ENCODE results near the gene CRIM1.

CRIM1 gene

GRCh38 chr2:36383726-36384125, 28.1 kb downstream of the CRIM1 start:
- no peaks in the 10 kb centered on the region for H3K9me3 ChIP-seq (ENCODE audit: low read length)
- no peaks in the 10 kb centered on the region for H3K27me3 ChIP-seq (ENCODE audit: insufficient read depth, low read length)
- no peak overlapping the region for H2AFZ ChIP-seq (ENCODE audit: low read depth, low read length)
- no peak overlapping the region for H3K4me3 ChIP-seq (ENCODE audit: low read length)
- H3K36me3 ChIP-seq (ENCODE audit: insufficient read depth, low read length), result no peaks in the 10 kb centered on the region
- peaks cover 4% of the 10 kb centered on the region for H3K4me1 ChIP-seq (ENCODE audit: insufficient read depth, low read length)

- Histone ChIP-seq H3K36me3 (ENCODE audit: insufficient read depth, low read length) (no peaks in the 10 kb centered on the region), H3K4me1 (ENCODE audit: insufficient read depth, low read length) (peaks cover 6% of the 10 kb centered on the region), H3K9me3 (ENCODE audit: low read length) (no peaks in the 10 kb centered on the region), H3K27me3 (ENCODE audit: insufficient read depth, low read length) (no peaks in the 10 kb centered on the region), H2AFZ (ENCODE audit: low read depth, low read length) (no peak overlapping the region), H3K4me3 (ENCODE audit: low read length) (no peak overlapping the region)
Observed at GRCh38 chr2:36384454-36384853, 28.9 kb downstream of the CRIM1 start.

GRCh38 chr2:36385603-36386002, 30.0 kb downstream of the CRIM1 start:
- Histone ChIP-seq H3K4me1 (ENCODE audit: insufficient read depth, low read length) (peaks cover 6% of the 10 kb centered on the region), H3K4me3 (ENCODE audit: low read length) (no peak overlapping the region), H3K27me3 (ENCODE audit: insufficient read depth, low read length) (no peaks in the 10 kb centered on the region), H3K36me3 (ENCODE audit: insufficient read depth, low read length) (no peaks in the 10 kb centered on the region), H2AFZ (ENCODE audit: low read depth, low read length) (no peak overlapping the region), H3K9me3 (ENCODE audit: low read length) (no peaks in the 10 kb centered on the region)

- H3K27me3 ChIP-seq (ENCODE audit: insufficient read depth, low read length), result no peaks in the 10 kb centered on the region
- H3K4me3 ChIP-seq (ENCODE audit: low read length), result no peak overlapping the region
- H2AFZ ChIP-seq (ENCODE audit: low read depth, low read length), result no peak overlapping the region
- no peaks in the 10 kb centered on the region for H3K9me3 ChIP-seq (ENCODE audit: low read length)
- peaks cover 2% of the 10 kb centered on the region for H3K4me1 ChIP-seq (ENCODE audit: insufficient read depth, low read length)
- no peaks in the 10 kb centered on the region for H3K36me3 ChIP-seq (ENCODE audit: insufficient read depth, low read length)
Observed at GRCh38 chr2:36387258-36387916, 31.8 kb downstream of the CRIM1 start.

GRCh38 chr2:36388472-36388871, 32.9 kb downstream of the CRIM1 start:
- H3K9me3 ChIP-seq (ENCODE audit: low read length), result no peaks in the 10 kb centered on the region
- no peaks in the 10 kb centered on the region for H3K36me3 ChIP-seq (ENCODE audit: insufficient read depth, low read length)
- no peak overlapping the region for H2AFZ ChIP-seq (ENCODE audit: low read depth, low read length)
- H3K27me3 ChIP-seq (ENCODE audit: insufficient read depth, low read length), result no peaks in the 10 kb centered on the region
- H3K4me3 ChIP-seq (ENCODE audit: low read length), result no peak overlapping the region
- H3K4me1 ChIP-seq (ENCODE audit: insufficient read depth, low read length), result peaks cover 2% of the 10 kb centered on the region

- H3K27me3 ChIP-seq (ENCODE audit: insufficient read depth, low read length), result no peaks in the 10 kb centered on the region
Observed at GRCh38 chr2:36389091-36389564, 33.5 kb downstream of the CRIM1 start.

GRCh38 chr2:36389577-36389976, 34.0 kb downstream of the CRIM1 start:
- Histone ChIP-seq H3K4me3 (ENCODE audit: low read length) (no peak overlapping the region), H2AFZ (ENCODE audit: low read depth, low read length) (no peak overlapping the region), H3K36me3 (ENCODE audit: insufficient read depth, low read length) (no peaks in the 10 kb centered on the region), H3K4me1 (ENCODE audit: insufficient read depth, low read length) (peaks cover 2% of the 10 kb centered on the region), H3K9me3 (ENCODE audit: low read length) (no peaks in the 10 kb centered on the region), H3K27me3 (ENCODE audit: insufficient read depth, low read length) (no peaks in the 10 kb centered on the region)

More at GRCh38 chr2:36389091-36389564, 33.5 kb downstream of the CRIM1 start:
- H3K36me3 ChIP-seq (ENCODE audit: insufficient read depth, low read length), result no peaks in the 10 kb centered on the region
- H3K4me3 ChIP-seq (ENCODE audit: low read length), result no peak overlapping the region
- no peaks in the 10 kb centered on the region for H3K9me3 ChIP-seq (ENCODE audit: low read length)
- H3K4me1 ChIP-seq (ENCODE audit: insufficient read depth, low read length), result peaks cover 2% of the 10 kb centered on the region
- no peak overlapping the region for H2AFZ ChIP-seq (ENCODE audit: low read depth, low read length)

GRCh38 chr2:36392571-36393255, 37.1 kb downstream of the CRIM1 start:
- Histone ChIP-seq H3K36me3 (ENCODE audit: insufficient read depth, low read length) (no peaks in the 10 kb centered on the region), H3K4me3 (ENCODE audit: low read length) (no peak overlapping the region), H3K4me1 (ENCODE audit: insufficient read depth, low read length) (peaks cover 2% of the 10 kb centered on the region), H3K27me3 (ENCODE audit: insufficient read depth, low read length) (no peaks in the 10 kb centered on the region), H2AFZ (ENCODE audit: low read depth, low read length) (no peak overlapping the region), H3K9me3 (ENCODE audit: low read length) (no peaks in the 10 kb centered on the region)

- H3K4me3 ChIP-seq (ENCODE audit: low read length), result no peak overlapping the region
- H2AFZ ChIP-seq (ENCODE audit: low read depth, low read length), result no peak overlapping the region
- H3K9me3 ChIP-seq (ENCODE audit: low read length), result no peaks in the 10 kb centered on the region
- H3K4me1 ChIP-seq (ENCODE audit: insufficient read depth, low read length), result peaks cover 2% of the 10 kb centered on the region
- H3K36me3 ChIP-seq (ENCODE audit: insufficient read depth, low read length), result no peaks in the 10 kb centered on the region
- H3K27me3 ChIP-seq (ENCODE audit: insufficient read depth, low read length), result no peaks in the 10 kb centered on the region
Observed at GRCh38 chr2:36393738-36394256, 38.2 kb downstream of the CRIM1 start.

GRCh38 chr2:36394804-36395203, 39.2 kb downstream of the CRIM1 start:
- H3K9me3 ChIP-seq (ENCODE audit: low read length), result no peaks in the 10 kb centered on the region
- H2AFZ ChIP-seq (ENCODE audit: low read depth, low read length), result no peak overlapping the region

GRCh38 chr2:36395866-36396265, 40.3 kb downstream of the CRIM1 start:
- Histone ChIP-seq H3K4me3 (ENCODE audit: low read length) (no peak overlapping the region), H3K9me3 (ENCODE audit: low read length) (no peaks in the 10 kb centered on the region), H3K36me3 (ENCODE audit: insufficient read depth, low read length) (no peaks in the 10 kb centered on the region), H2AFZ (ENCODE audit: low read depth, low read length) (no peak overlapping the region), H3K27me3 (ENCODE audit: insufficient read depth, low read length) (no peaks in the 10 kb centered on the region), H3K4me1 (ENCODE audit: insufficient read depth, low read length) (no peaks in the 10 kb centered on the region)

More at GRCh38 chr2:36394804-36395203, 39.2 kb downstream of the CRIM1 start:
- Histone ChIP-seq H3K4me3 (ENCODE audit: low read length) (no peak overlapping the region), H3K36me3 (ENCODE audit: insufficient read depth, low read length) (no peaks in the 10 kb centered on the region), H3K27me3 (ENCODE audit: insufficient read depth, low read length) (no peaks in the 10 kb centered on the region), H3K4me1 (ENCODE audit: insufficient read depth, low read length) (no peaks in the 10 kb centered on the region)

- Histone ChIP-seq H2AFZ (ENCODE audit: low read depth, low read length) (no peak overlapping the region), H3K4me1 (ENCODE audit: insufficient read depth, low read length) (no peaks in the 10 kb centered on the region), H3K27me3 (ENCODE audit: insufficient read depth, low read length) (no peaks in the 10 kb centered on the region), H3K9me3 (ENCODE audit: low read length) (no peaks in the 10 kb centered on the region), H3K4me3 (ENCODE audit: low read length) (no peak overlapping the region), H3K36me3 (ENCODE audit: insufficient read depth, low read length) (no peaks in the 10 kb centered on the region)
Observed at GRCh38 chr2:36396878-36397539, 41.4 kb downstream of the CRIM1 start.
